GM19463 (cell line): ENCODE measurements around the gene HOXB13.

Experiments used
- ATAC-seq: cut with Tn5 transposase; IDR thresholded peaks from one replicate; pipeline ENCODE4 v1.9.1; 2021; ENCODE audit warnings: mild to moderate bottlenecking, moderate library complexity; ENCODE audit not compliant: unreplicated experiment

HOXB13 gene

DNA sequence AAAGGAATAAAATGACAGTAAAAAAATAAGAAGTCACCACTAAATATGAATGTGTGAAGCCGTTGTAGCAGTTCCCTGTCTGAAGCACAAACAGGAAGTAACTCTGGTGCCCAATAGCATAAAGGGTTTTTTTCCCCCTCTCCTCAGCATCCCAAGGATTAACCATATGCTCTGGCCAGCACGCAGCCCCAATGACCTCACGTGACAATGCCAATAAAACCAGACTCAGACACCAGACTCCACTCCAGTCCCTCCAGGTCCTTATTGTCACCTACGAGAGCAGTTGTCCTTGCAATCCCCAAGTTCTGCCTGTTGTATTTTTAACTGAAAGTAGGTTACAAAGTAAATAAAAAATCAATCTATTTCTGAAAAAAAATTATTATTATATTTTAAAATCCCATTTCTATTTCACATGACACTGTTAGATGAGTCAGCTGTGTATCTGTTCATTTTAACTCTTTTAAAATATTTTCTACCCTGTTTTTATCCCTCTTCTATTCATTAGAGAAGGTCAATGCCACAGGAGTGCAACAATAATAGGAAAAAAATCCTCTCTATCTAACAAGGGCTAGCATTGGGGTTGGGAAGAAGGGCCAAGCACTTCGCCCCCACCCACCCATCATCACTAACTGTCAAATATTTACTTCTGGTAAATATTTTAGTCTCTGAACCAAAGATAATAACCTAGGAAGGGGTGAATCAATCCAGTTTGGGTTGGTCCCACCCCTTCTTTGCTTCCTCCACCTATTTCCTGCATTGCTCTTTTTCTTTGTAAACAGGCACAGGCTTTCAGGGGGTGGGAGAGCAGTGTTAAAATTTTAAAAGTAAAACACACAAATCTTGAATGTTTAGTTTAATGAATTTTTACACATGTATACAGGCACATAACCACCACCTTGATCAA lies 12.8 kb downstream of the HOXB13 start:
- ATAC-seq = no peak

GRCh38 chr17:48711128-48711527 lies 17.4 kb downstream of the HOXB13 start:
- ATAC-seq = no peak

DNA sequence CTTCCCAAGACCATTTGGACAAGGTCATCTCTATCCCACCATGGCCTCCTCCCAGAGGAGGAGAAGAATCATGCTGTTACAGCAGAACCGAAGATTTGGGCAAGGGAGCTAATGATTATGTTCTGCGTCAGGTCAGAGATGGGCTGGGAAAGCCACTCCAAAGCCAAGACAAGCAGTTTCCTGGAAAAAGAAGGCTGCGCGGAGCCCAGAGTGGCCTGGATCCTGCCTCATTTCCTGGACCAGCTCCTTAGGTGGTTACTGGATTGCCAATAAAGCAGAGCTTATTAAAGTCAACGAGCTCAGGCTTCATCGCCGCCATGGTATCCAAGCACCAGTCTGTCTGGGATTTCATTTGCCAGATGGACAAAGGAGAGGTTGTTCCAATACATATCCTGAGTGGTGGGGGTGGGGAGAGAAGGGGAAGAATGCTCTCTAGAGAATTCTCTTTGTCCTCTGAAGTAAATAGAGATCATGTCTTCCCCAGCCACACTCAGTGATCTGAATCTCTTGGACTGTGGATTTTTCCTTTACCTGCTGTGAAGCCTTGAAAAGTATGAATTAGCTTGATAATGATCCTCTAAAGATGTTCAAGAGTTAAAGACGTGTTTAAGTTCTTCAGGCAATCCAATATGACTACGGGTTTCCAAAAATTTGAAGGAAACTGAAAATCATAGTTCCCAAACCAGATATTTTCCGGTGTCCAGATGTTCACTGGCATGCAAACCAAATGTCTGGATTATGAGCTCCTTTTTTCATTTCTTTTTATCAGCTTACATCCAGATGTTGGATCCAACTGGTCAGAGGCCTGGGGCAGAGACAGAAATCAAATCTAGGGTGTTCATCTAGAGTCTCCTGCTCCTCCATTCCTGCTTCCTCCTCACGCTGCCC lies 23.9 kb downstream of the HOXB13 start:
- ATAC-seq = no peak

DNA sequence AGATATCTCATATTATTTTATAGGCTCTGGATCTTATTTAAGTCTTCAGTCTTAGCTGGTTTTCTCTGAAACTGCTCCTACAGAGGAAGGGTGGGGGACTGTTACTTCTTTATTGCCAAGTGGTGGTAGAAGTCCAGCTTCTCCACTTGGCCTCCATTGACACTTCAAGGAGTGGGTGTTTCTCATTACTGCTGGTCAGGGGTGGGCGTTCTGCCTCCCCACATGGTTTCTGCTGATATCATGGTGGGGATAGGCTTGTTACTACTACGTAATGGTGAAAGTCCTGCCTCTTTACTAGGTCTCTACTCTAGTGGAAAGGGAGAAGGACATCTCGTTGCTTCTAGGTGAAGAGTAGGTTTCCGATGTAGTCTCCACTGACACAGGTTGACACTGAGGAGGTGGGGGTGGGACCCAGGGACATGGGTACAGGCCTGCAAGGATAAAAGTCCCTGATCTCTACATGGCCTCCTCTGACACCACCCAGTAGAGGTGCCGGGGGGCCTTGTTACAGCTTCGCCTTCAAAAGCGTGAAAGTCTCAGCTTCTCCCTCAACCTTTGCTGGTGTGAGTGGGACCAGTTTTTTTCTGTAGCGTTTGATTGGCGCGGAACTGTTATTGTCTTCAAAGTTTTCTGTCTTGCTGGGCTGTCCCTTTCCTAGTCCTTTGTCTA lies 26.6 kb downstream of the HOXB13 start:
- no peak for ATAC-seq

- ATAC-seq = no peak
These were observed 35.4 kb downstream of the HOXB13 start for GRCh38 chr17:48693178-48693577.

- ATAC-seq = no peak
These were observed 36.5 kb downstream of the HOXB13 start for GRCh38 chr17:48692049-48692448.

GRCh38 chr17:48690655-48691054 lies 37.9 kb downstream of the HOXB13 start:
- no peak for ATAC-seq

- ATAC-seq = no peak
These were observed 46.9 kb downstream of the HOXB13 start for GRCh38 chr17:48681609-48682008.

DNA sequence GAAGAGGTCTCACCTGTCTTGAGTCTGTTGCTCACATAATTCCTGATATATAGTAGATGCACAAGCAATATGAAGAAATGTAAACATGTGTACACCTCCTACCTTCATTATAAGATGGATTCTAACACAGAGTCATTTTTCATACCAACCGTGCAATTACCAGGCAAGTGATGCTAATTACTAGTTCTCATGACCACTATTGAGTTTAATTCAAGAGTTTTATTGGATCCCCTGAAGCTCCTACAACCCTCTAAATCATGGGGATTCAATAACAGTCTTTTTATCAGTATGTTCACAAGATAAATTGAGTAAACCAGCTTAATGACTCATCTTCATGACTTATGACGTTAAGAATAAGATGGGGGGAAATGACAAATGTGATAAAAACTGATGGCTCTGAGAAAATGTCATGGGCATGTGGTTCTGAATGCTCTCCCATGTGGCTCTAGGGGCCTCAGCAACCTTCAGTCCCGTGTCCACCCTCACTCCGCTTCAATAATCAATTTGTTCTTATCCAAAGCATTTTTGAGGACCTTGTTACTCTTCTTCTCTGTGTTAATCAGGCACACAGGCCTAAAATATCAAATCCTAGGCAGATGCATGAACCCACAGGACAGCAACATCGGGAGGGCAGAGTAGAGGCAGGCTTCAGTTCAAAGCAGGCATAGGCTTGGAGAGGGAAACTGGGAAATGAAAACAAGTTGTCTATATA lies 49.0 kb downstream of the HOXB13 start:
- ATAC-seq = no peak

- ATAC-seq = peak; percentile 58
These were observed 50.2 kb downstream of the HOXB13 start for GRCh38 chr17:48678141-48678971.

GRCh38 chr17:48676963-48677558 lies 51.5 kb downstream of the HOXB13 start:
- ATAC-seq = no peak
